NCI-H524 (cell line): ENCODE results near the gene BUD13.

Experiments
- DNase-seq, 2 experiments: peaks; one replicate each; lab custom pipeline; 2025; lab: John Stamatoyannopoulos, UW

BUD13 gene

GRCh38 chr11:116716621-116717020, 56.2 kb downstream of the BUD13 start:
- DNase-seq, result no peak

GRCh38 chr11:116715383-116715782, 57.4 kb downstream of the BUD13 start:
- no peak for DNase-seq

- DNase-seq, result no peak
Measured at GRCh38 chr11:116714902-116715301, 57.9 kb downstream of the BUD13 start.

- DNase-seq, result no peak
Measured at GRCh38 chr11:116712428-116712827, 60.4 kb downstream of the BUD13 start.

- DNase-seq, result no peak
Measured at GRCh38 chr11:116710762-116711161, 62.0 kb downstream of the BUD13 start.

GRCh38 chr11:116710001-116710674, 62.6 kb downstream of the BUD13 start:
- no peak for DNase-seq

GRCh38 chr11:116707746-116708145, 65.0 kb downstream of the BUD13 start:
- no peak for DNase-seq

- peak in 1 of 2 experiments; percentile 28 for DNase-seq
Measured at GRCh38 chr11:116707161-116707629, 65.6 kb downstream of the BUD13 start.

GRCh38 chr11:116703421-116703820, 69.4 kb downstream of the BUD13 start:
- DNase-seq, result peak; percentile 93 to 94

- DNase-seq, result peak; percentile 17 to 33
Measured at GRCh38 chr11:116702772-116703385, 69.9 kb downstream of the BUD13 start.

GRCh38 chr11:116701876-116702275, 70.9 kb downstream of the BUD13 start:
- no peak for DNase-seq

- no peak for DNase-seq
Measured at GRCh38 chr11:116701297-116701801, 71.4 kb downstream of the BUD13 start.

- DNase-seq, result no peak
Measured at GRCh38 chr11:116700586-116701220, 72.1 kb downstream of the BUD13 start.
